CD4-positive, alpha-beta T cell treated with Interleukin-21 for 1 hour (primary cell): ENCODE results near the gene PXMP4.

Experiments
- DNase-seq: peaks from one replicate; pipeline ENCODE4 v3.0.0-alpha.2; 2020

The PXMP4 gene

DNA sequence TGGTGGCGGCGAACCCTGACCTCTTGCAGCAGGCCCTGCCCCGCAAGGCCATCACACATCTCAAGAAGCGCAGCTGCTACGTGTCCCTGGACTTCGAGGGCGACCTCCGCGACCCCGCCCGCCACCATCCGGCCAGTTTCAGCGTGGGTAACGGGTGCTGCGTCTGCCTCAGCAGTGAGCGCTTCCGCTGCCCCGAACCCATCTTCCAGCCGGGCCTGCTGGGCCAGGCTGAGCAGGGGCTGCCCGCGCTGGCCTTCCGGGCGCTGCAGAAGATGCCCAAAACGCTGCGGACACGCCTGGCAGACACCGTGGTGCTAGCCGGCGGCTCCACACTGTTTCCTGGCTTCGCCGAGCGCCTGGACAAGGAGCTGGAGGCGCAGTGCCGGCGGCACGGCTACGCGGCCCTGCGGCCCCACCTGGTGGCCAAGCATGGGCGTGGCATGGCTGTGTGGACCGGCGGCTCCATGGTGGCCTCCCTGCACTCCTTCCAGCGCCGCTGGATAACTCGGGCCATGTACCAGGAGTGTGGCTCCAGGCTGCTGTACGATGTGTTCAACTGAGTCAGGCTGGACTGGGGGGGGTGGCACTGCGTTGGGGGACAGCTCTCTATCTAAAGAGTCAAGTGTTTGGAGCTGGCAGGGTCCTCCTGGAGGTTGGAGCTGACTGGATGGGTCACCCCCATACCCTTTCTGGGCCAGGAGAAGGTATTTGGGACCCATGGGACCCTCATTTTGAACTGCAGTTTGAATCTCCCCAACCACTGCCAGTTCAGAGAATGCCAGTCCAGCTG lies 52.2 kb downstream of the PXMP4 start:
- DNase-seq = peak; percentile 78

- peak; percentile 44 for DNase-seq
Observed at GRCh38 chr20:33667245-33667675, 52.9 kb downstream of the PXMP4 start.

- DNase-seq = peak; percentile 90
Observed at GRCh38 chr20:33666293-33667244, 53.5 kb downstream of the PXMP4 start, which contains the start of gene ACTL10. ACTL10 (plus strand) TSS chr20:33666943; CDS start chr20:33667498, 555 bp downstream.

DNA sequence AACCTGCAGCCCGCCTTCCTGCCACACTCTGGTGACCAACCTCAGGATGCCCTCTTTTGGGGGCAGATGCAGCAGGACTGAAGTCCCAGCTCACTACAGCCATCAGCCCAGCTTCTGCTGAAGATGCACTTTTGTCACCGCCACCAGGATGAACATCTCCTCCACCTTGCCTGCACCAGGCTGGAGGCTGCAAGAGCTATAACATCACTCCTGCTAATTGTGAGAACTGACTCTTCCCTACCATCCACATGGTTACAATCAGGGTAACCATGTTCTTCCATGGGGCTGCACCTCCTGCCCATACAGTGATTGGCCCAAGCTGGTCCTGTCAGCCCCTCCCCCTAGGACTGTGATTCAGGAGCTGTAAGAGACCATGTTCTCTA lies 55.4 kb downstream of the PXMP4 start:
- no peak for DNase-seq

- DNase-seq = no peak
Observed at GRCh38 chr20:33664085-33664761, 55.9 kb downstream of the PXMP4 start.

DNA sequence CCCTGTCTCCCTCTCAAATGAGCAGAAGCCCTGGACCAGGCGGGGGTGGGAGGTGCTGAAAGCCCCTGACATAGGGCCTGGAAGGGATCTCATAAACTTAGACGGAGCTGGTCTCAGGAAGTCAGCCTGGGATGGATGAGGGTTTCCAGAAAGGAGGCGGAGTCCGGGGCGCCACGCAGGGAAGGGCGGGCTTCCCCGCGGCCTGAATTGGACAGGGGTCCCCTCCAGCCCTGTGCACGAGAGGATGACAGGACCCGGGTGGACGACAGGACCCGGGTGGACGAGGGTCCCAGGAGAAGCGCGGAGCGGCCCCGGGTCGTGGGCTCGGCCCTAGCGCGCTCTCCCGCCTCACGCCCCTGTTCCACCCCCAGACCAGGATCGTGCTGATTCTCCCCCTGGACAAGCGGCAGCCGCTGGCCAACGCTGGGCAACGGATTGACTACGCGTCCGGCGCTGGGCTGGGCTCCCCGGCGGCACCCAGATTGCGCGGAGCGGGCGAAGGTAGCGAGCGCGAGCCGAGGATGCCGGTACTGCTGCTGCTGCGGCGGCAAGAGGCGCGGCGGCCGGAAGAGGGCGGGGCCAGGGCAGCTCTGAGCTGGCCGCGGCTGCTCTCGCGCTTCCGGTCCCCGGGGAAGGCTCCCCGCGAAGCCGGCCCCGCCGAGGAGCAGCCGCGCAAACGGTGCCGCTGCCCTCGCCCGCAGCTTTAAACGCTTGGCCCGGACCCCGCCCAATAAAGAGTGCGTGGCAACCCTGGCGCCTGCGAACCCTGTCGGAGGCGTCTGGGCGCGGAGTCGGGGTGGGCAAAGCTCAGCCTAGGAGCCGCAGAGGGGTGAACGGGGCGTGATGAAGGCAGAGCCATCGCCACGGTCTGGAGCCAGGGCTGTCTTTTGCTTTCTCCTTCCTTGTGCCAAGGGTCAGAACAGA lies 56.7 kb downstream of the PXMP4 start:
- DNase-seq = peak; percentile 85

GRCh38 chr20:33662172-33662571 lies 57.9 kb downstream of the PXMP4 start, which contains the start of gene C20orf144:
C20orf144 (plus strand) TSS chr20:33662327; CDS start chr20:33662346, 19 bp downstream.
- DNase-seq = no peak

GRCh38 chr20:33660685-33661058 lies 59.4 kb downstream of the PXMP4 start:
- no peak for DNase-seq

GRCh38 chr20:33660035-33660684 lies 60.0 kb downstream of the PXMP4 start:
- DNase-seq = no peak

DNA sequence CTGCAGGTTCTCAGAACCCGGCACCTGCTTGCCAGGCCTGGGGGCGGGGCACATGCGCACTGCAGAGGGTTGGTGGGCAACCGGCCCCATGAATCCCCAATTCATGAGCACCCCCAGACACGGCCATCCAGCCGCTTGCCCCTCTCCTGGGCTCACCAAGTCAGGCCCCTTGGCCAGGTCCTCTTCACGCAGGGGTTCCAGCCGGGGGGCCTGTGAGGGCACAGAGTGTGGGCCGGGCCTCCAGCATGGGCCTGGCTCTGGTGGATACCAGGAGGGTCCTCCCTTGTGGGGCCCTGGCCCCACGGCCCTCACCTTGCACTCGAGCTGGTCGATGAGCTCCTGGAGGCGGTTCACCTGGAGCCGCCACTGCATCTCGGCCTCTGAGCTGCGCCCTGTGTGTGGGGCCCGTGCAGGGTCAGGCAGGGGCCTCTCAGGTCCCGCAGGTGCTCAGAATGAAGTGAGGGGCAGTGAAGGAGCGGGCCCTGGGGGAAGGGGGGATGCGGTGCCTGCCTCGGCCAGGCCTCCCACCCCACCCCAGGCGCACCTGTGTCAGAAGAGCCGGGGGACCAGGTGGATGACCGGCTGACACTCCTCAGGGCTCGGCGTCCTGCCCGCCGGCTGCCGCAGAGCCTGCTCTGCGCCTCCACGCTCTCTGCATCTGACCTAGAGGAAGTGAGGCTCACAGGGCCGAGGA lies 60.6 kb downstream of the PXMP4 start:
- no peak for DNase-seq

GRCh38 chr20:33658929-33659328 lies 61.2 kb downstream of the PXMP4 start:
- DNase-seq = no peak

DNA sequence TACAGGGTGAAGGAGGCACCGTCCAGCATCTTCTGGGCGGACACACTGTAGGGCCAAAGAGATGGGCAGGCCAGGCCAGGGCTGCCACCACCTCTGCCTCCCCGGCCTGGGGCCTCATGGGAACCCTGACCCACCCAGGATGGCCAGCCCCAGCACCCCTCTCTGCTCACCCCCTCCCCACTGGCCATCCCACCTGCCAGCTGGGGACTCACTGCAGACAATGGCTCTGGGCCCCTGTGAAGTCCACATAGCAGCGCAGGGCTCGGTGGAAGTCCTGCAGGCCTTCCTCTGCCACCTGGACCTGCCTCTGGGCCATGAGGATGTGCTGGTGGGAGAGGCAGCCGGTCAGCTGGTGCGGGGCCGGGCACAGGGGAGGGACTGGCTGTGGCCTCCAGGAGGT lies 61.6 kb downstream of the PXMP4 start:
- DNase-seq = no peak

GRCh38 chr20:33657704-33658095 lies 62.4 kb downstream of the PXMP4 start:
- no peak for DNase-seq

GRCh38 chr20:33656783-33657703 lies 63.1 kb downstream of the PXMP4 start:
- no peak for DNase-seq

DNA sequence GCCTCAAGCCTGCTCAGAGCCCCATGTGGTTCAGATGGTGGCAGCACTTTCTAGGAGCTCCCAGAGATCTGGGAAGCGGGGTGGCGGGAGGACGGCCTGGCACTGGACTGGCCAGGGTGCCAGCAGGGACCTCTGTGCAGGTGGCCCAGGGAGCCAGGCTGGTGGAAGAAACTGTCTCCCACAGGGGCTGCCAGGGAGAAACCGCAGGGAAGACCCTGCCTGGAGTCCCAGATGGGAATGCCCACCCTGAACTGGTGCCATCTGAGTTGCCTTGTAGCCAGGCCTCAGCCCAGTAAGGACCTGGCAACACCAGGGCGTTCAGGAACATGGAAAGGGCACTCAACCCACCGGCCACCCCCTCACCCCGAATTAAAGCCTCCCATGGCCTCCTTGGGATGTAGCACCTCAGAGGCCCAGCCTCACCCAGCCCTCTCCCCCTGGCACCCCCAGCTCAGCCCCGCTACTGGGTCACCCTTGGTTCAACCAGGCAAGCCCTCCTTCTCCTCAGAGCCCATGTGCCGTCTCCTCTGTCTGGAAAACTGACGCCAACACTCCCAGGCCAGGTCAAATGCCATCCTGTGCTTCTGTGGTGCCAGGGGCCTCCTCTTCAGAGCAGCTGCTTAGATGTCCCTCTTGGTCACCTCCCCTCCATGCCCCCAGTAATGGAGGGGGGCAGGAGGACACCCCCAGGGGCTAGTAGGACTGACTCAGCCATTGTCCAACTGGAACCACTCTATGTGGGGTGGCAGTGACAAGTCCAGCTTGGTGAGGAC lies 63.9 kb downstream of the PXMP4 start:
- DNase-seq = no peak

GRCh38 chr20:33655164-33655563 lies 64.9 kb downstream of the PXMP4 start:
- DNase-seq = no peak

- DNase-seq = no peak
Observed at GRCh38 chr20:33654680-33655161, 65.4 kb downstream of the PXMP4 start.

DNA sequence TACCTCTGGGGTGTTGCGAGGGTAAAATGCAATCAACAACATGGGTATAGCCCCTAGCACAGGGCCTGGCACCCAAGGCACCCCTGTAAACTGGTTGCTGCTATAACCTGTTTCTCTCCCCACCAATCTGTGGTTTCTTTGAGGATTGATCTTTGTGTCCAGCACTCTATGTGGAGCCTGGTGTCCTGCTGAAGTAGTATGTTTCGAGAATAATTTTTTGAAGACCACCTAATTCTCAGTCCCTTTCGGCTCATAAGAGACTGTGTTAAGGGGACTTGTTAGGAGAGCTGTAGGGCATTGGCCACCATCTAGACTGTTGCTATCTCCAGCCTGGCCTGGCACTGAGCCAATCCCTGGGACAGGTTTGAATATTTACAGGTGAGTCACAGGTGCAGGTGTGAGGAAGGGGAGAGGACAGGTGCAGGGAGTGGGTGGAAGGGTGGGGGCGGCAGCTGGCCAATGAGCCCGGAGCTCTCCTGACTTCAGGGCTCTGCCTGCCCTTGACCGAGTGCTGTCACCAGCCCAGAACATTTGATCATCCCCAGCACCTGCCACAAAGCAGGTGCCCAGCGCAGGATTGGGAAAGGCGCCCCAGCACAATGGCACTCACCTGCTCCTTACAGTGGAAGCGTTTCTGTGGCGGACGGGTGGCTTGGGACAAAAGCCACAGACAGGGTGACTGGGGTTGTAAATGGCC lies 66.1 kb downstream of the PXMP4 start:
- no peak for DNase-seq
